Neutrophil (primary cell): Measurements from ENCODE around the gene MAPK9.

ENCODE experiments used
- H3K27ac ChIP-seq: fragments of 200-600 bp; sonication (generic); 2 replicates; pipeline ENCODE4 v1.5.1; 2016; ENCODE audit warnings: mild to moderate bottlenecking, moderate library complexity
- H3K27me3 ChIP-seq: fragments of 200-600 bp; sonication (generic); 2 replicates; pipeline ENCODE4 v1.6.0; 2016; ENCODE audit warnings: mild to moderate bottlenecking
- H3K36me3 ChIP-seq: fragments of 200-600 bp; sonication (generic); 2 replicates; pipeline ENCODE4 v1.5.1; 2017
- H3K4me1 ChIP-seq, 2 experiments: fragments of 200-600 bp in 1 of 2; sonication (generic) in 1 of 2; 1 replicate in 1 of 2; 2 replicates in 1 of 2; pipeline versions ENCODE4 v1.5.1 to v1.6.1; 2013 to 2016; ENCODE audit warnings: low read depth in 1 of 2, low read length in 1 of 2, mild to moderate bottlenecking in 1 of 2, moderate library complexity in 1 of 2; ENCODE audit not compliant: control insufficient read depth in 1 of 2, insufficient read depth in 1 of 2
- H3K4me3 ChIP-seq, 2 experiments: fragments of 200-600 bp in 1 of 2; sonication (generic) in 1 of 2; 1 replicate in 1 of 2; 2 replicates in 1 of 2; pipeline ENCODE4 v1.5.1; 2013 to 2016; ENCODE audit warnings: low read depth in 1 of 2, low read length in 1 of 2, mild to moderate bottlenecking in 1 of 2, moderate library complexity in 1 of 2
- H3K9me3 ChIP-seq: fragments of 200-600 bp; sonication (generic); 2 replicates; pipeline ENCODE4 v1.5.1; 2016
- CTCF ChIP-seq: fragments of 200-600 bp; sonication (generic); IDR thresholded peaks from 2 replicates; pipeline ENCODE4 v1.5.1; 2016; ENCODE audit warnings: antibody characterized with exemption

MAPK9 gene

GRCh38 chr5:180271221-180271620, 20.7 kb downstream of the MAPK9 start:
- H3K27me3 ChIP-seq = no peaks in the 10 kb centered on the region
- peaks cover 8 to 10% of the 10 kb centered on the region in 2 experiments for H3K4me1 ChIP-seq
- peaks cover 22% of the 10 kb centered on the region for H3K9me3 ChIP-seq
- TF ChIP-seq CTCF = no peak
- H3K4me3 ChIP-seq = no peak overlapping the region
- peaks cover 19% of the 10 kb centered on the region for H3K36me3 ChIP-seq
- no peak overlapping the region for H3K27ac ChIP-seq

GRCh38 chr5:180259260-180259611, 32.6 kb downstream of the MAPK9 start:
- peaks cover 41% of the 10 kb centered on the region for H3K36me3 ChIP-seq
- peaks cover 86% of the 10 kb centered on the region for H3K9me3 ChIP-seq

GRCh38 chr5:180253036-180253824, 38.7 kb downstream of the MAPK9 start:
- H3K9me3 ChIP-seq = peaks cover 88% of the 10 kb centered on the region
- no peak overlapping the region for H3K27ac ChIP-seq
- H3K27me3 ChIP-seq = no peaks in the 10 kb centered on the region
- H3K4me3 ChIP-seq = no peak overlapping the region
- H3K4me1 ChIP-seq = peaks cover 4 to 8% of the 10 kb centered on the region in 2 experiments
- H3K36me3 ChIP-seq = peaks cover 9% of the 10 kb centered on the region
- no peak for TF ChIP-seq CTCF

More at GRCh38 chr5:180259260-180259611, 32.6 kb downstream of the MAPK9 start:
- no peak overlapping the region for H3K4me3 ChIP-seq
- no peak overlapping the region for H3K27ac ChIP-seq
- TF ChIP-seq CTCF = no peak
- no peaks in the 10 kb centered on the region for H3K27me3 ChIP-seq
- no peaks in the 10 kb centered on the region for H3K4me1 ChIP-seq

GRCh38 chr5:180251887-180252286, 40.0 kb downstream of the MAPK9 start:
- TF ChIP-seq CTCF = no peak
- H3K9me3 ChIP-seq = peaks cover 79% of the 10 kb centered on the region
- H3K36me3 ChIP-seq = peaks cover 23% of the 10 kb centered on the region

GRCh38 chr5:180251141-180251540, 40.7 kb downstream of the MAPK9 start:
- no peak overlapping the region for H3K4me3 ChIP-seq
- TF ChIP-seq CTCF = no peak
- H3K4me1 ChIP-seq = peaks cover 4 to 8% of the 10 kb centered on the region in 2 experiments
- H3K27me3 ChIP-seq = no peaks in the 10 kb centered on the region
- H3K27ac ChIP-seq = no peak overlapping the region
- H3K9me3 ChIP-seq = peaks cover 72% of the 10 kb centered on the region
- peaks cover 26% of the 10 kb centered on the region for H3K36me3 ChIP-seq

More at GRCh38 chr5:180251887-180252286, 40.0 kb downstream of the MAPK9 start:
- H3K4me1 ChIP-seq = peaks cover 4 to 8% of the 10 kb centered on the region in 2 experiments
- no peaks in the 10 kb centered on the region for H3K27me3 ChIP-seq
- no peak overlapping the region for H3K4me3 ChIP-seq
- no peak overlapping the region for H3K27ac ChIP-seq
